ENCODE data around the gene NTM.

The NTM gene

GRCh38 chr11:131966667-131967066 is 596.3 kb downstream of the NTM start:
- H3K9me3 Mint-ChIP-seq, result no peaks in the 10 kb centered on the region
- intact Hi-C loops (cut with micrococcal nuclease), result no loop called here
- no peak overlapping the region for H3K4me3 Mint-ChIP-seq
- H3K4me1 Mint-ChIP-seq (ENCODE audit: low read depth), result no peaks in the 10 kb centered on the region
- no peaks in the 10 kb centered on the region for H3K36me3 Mint-ChIP-seq (ENCODE audit: low read depth)
- peaks cover 12% of the 10 kb centered on the region for H3K27me3 Mint-ChIP-seq
- H3K27ac Mint-ChIP-seq, result no peak overlapping the region

GRCh38 chr11:131969261-131969660 is 598.8 kb downstream of the NTM start:
- intact Hi-C loops (cut with micrococcal nuclease), result no loop called here
- H3K27me3 Mint-ChIP-seq, result peaks cover 16% of the 10 kb centered on the region

GRCh38 chr11:131973061-131973460 is 602.6 kb downstream of the NTM start:
- peaks cover 26% of the 10 kb centered on the region for H3K27me3 Mint-ChIP-seq
- intact Hi-C loops (cut with micrococcal nuclease), result no loop called here
- H3K4me1 Mint-ChIP-seq (ENCODE audit: low read depth), result no peaks in the 10 kb centered on the region
- H3K27ac Mint-ChIP-seq, result no peak overlapping the region
- H3K4me3 Mint-ChIP-seq, result no peak overlapping the region
- H3K9me3 Mint-ChIP-seq, result peaks cover 7% of the 10 kb centered on the region
- no peaks in the 10 kb centered on the region for H3K36me3 Mint-ChIP-seq (ENCODE audit: low read depth)

More at GRCh38 chr11:131969261-131969660, 598.8 kb downstream of the NTM start:
- Mint-ChIP-seq H3K27ac (no peak overlapping the region), H3K36me3 (ENCODE audit: low read depth) (no peaks in the 10 kb centered on the region), H3K9me3 (no peaks in the 10 kb centered on the region), H3K4me3 (no peak overlapping the region), H3K4me1 (ENCODE audit: low read depth) (no peaks in the 10 kb centered on the region)

- peaks cover 28% of the 10 kb centered on the region for H3K27me3 Mint-ChIP-seq
- intact Hi-C loops (cut with micrococcal nuclease), result no loop called here
- H3K4me3 Mint-ChIP-seq, result no peak overlapping the region
- H3K36me3 Mint-ChIP-seq (ENCODE audit: low read depth), result no peaks in the 10 kb centered on the region
- no peaks in the 10 kb centered on the region for H3K4me1 Mint-ChIP-seq (ENCODE audit: low read depth)
- no peak overlapping the region for H3K27ac Mint-ChIP-seq
- peaks cover 7% of the 10 kb centered on the region for H3K9me3 Mint-ChIP-seq
These were observed 605.2 kb downstream of the NTM start for GRCh38 chr11:131975619-131976018.

- no peak overlapping the region for H3K4me3 Mint-ChIP-seq
- no peaks in the 10 kb centered on the region for H3K4me1 Mint-ChIP-seq (ENCODE audit: low read depth)
- intact Hi-C loops (cut with micrococcal nuclease), result no loop called here
- H3K27me3 Mint-ChIP-seq, result peaks cover 31% of the 10 kb centered on the region
- H3K9me3 Mint-ChIP-seq, result peaks cover 7% of the 10 kb centered on the region
- H3K27ac Mint-ChIP-seq, result no peak overlapping the region
- no peaks in the 10 kb centered on the region for H3K36me3 Mint-ChIP-seq (ENCODE audit: low read depth)
These were observed 605.6 kb downstream of the NTM start for GRCh38 chr11:131976021-131976420.

- no peaks in the 10 kb centered on the region for H3K36me3 Mint-ChIP-seq (ENCODE audit: low read depth)
- H3K4me3 Mint-ChIP-seq, result no peak overlapping the region
- intact Hi-C loops (cut with micrococcal nuclease), result no loop called here
- no peak overlapping the region for H3K27ac Mint-ChIP-seq
- H3K4me1 Mint-ChIP-seq (ENCODE audit: low read depth), result no peaks in the 10 kb centered on the region
- peaks cover 7% of the 10 kb centered on the region for H3K9me3 Mint-ChIP-seq
- H3K27me3 Mint-ChIP-seq, result peaks cover 37% of the 10 kb centered on the region
These were observed 606.8 kb downstream of the NTM start for GRCh38 chr11:131977231-131977630.

GRCh38 chr11:131977854-131978253 is 607.4 kb downstream of the NTM start:
- Mint-ChIP-seq H3K4me1 (ENCODE audit: low read depth) (no peaks in the 10 kb centered on the region), H3K4me3 (no peak overlapping the region), H3K27ac (no peak overlapping the region), H3K9me3 (peaks cover 7% of the 10 kb centered on the region), H3K36me3 (ENCODE audit: low read depth) (no peaks in the 10 kb centered on the region), H3K27me3 (peaks cover 39% of the 10 kb centered on the region)
- intact Hi-C loops (cut with micrococcal nuclease), result no loop called here

- H3K4me3 Mint-ChIP-seq, result no peak overlapping the region
These were observed 607.9 kb downstream of the NTM start for GRCh38 chr11:131978351-131978750.

GRCh38 chr11:131979364-131979763 is 608.9 kb downstream of the NTM start:
- H3K27ac Mint-ChIP-seq, result no peak overlapping the region
- no peak overlapping the region for H3K4me3 Mint-ChIP-seq
- no peaks in the 10 kb centered on the region for H3K4me1 Mint-ChIP-seq (ENCODE audit: low read depth)
- peaks cover 15% of the 10 kb centered on the region for H3K9me3 Mint-ChIP-seq
- peaks cover 34% of the 10 kb centered on the region for H3K27me3 Mint-ChIP-seq
- intact Hi-C loops (cut with micrococcal nuclease), result no loop called here
- H3K36me3 Mint-ChIP-seq (ENCODE audit: low read depth), result no peaks in the 10 kb centered on the region

More at GRCh38 chr11:131978351-131978750, 607.9 kb downstream of the NTM start:
- Mint-ChIP-seq H3K4me1 (ENCODE audit: low read depth) (no peaks in the 10 kb centered on the region), H3K27me3 (peaks cover 39% of the 10 kb centered on the region), H3K27ac (no peak overlapping the region), H3K9me3 (peaks cover 8% of the 10 kb centered on the region), H3K36me3 (ENCODE audit: low read depth) (no peaks in the 10 kb centered on the region)
- intact Hi-C loops (cut with micrococcal nuclease), result no loop called here

GRCh38 chr11:131980199-131980598 is 609.8 kb downstream of the NTM start:
- Mint-ChIP-seq H3K9me3 (peaks cover 15% of the 10 kb centered on the region), H3K27ac (no peak overlapping the region), H3K36me3 (ENCODE audit: low read depth) (no peaks in the 10 kb centered on the region), H3K4me1 (ENCODE audit: low read depth) (no peaks in the 10 kb centered on the region), H3K4me3 (no peak overlapping the region), H3K27me3 (peaks cover 31% of the 10 kb centered on the region)
- intact Hi-C loops (cut with micrococcal nuclease), result no loop called here

- Mint-ChIP-seq H3K9me3 (peaks cover 12% of the 10 kb centered on the region), H3K27me3 (peaks cover 25% of the 10 kb centered on the region), H3K4me1 (ENCODE audit: low read depth) (no peaks in the 10 kb centered on the region), H3K4me3 (no peak overlapping the region), H3K27ac (no peak overlapping the region), H3K36me3 (ENCODE audit: low read depth) (no peaks in the 10 kb centered on the region)
- intact Hi-C loops (cut with micrococcal nuclease), result no loop called here
These were observed 610.7 kb downstream of the NTM start for GRCh38 chr11:131980888-131981668.

GRCh38 chr11:131982154-131982553 is 611.7 kb downstream of the NTM start:
- Mint-ChIP-seq H3K27ac (no peak overlapping the region), H3K27me3 (peaks cover 20% of the 10 kb centered on the region), H3K4me3 (no peak overlapping the region), H3K9me3 (peaks cover 8% of the 10 kb centered on the region), H3K36me3 (ENCODE audit: low read depth) (no peaks in the 10 kb centered on the region), H3K4me1 (ENCODE audit: low read depth) (no peaks in the 10 kb centered on the region)
- intact Hi-C loops (cut with micrococcal nuclease), result no loop called here

- peaks cover 10% of the 10 kb centered on the region for H3K27me3 Mint-ChIP-seq
- H3K27ac Mint-ChIP-seq, result no peak overlapping the region
- no peak overlapping the region for H3K4me3 Mint-ChIP-seq
- H3K9me3 Mint-ChIP-seq, result peaks cover 8% of the 10 kb centered on the region
- no peaks in the 10 kb centered on the region for H3K36me3 Mint-ChIP-seq (ENCODE audit: low read depth)
- intact Hi-C loops (cut with micrococcal nuclease), result no loop called here
- H3K4me1 Mint-ChIP-seq (ENCODE audit: low read depth), result no peaks in the 10 kb centered on the region
These were observed 615.5 kb downstream of the NTM start for GRCh38 chr11:131985846-131986301.

- intact Hi-C loops (cut with micrococcal nuclease), result no loop called here
These were observed 617.3 kb downstream of the NTM start for GRCh38 chr11:131987703-131988102.

GRCh38 chr11:131991606-131992005 is 621.2 kb downstream of the NTM start:
- Mint-ChIP-seq H3K4me1 (ENCODE audit: low read depth) (no peaks in the 10 kb centered on the region), H3K4me3 (no peak overlapping the region), H3K9me3 (no peaks in the 10 kb centered on the region), H3K27ac (no peak overlapping the region), H3K27me3 (peaks cover 3% of the 10 kb centered on the region), H3K36me3 (ENCODE audit: low read depth) (no peaks in the 10 kb centered on the region)
- intact Hi-C loops (cut with micrococcal nuclease), result no loop called here

More at GRCh38 chr11:131987703-131988102, 617.3 kb downstream of the NTM start:
- H3K27me3 Mint-ChIP-seq, result peaks cover 3% of the 10 kb centered on the region
- H3K36me3 Mint-ChIP-seq (ENCODE audit: low read depth), result no peaks in the 10 kb centered on the region
- no peak overlapping the region for H3K4me3 Mint-ChIP-seq
- no peak overlapping the region for H3K27ac Mint-ChIP-seq
- H3K4me1 Mint-ChIP-seq (ENCODE audit: low read depth), result no peaks in the 10 kb centered on the region
- peaks cover 8% of the 10 kb centered on the region for H3K9me3 Mint-ChIP-seq
